ENCODE measurements around the gene KRT23.

Gene KRT23

GRCh38 chr17:40949418-40949817, 12.0 kb upstream of the KRT23 start:
- no peak for TF ChIP-seq CTCF (IDR thresholded peaks at IDR 0.05)

- TF ChIP-seq CTCF (IDR thresholded peaks at IDR 0.05), result no peak
Measured at GRCh38 chr17:40947929-40948328, 10.5 kb upstream of the KRT23 start.

GRCh38 chr17:40945414-40945813, 8.0 kb upstream of the KRT23 start:
- TF ChIP-seq CTCF (IDR thresholded peaks at IDR 0.05), result no peak

- no peak for TF ChIP-seq CTCF (IDR thresholded peaks at IDR 0.05)
Measured at GRCh38 chr17:40944531-40944930, 7.1 kb upstream of the KRT23 start.

- no peak for TF ChIP-seq CTCF (IDR thresholded peaks at IDR 0.05)
Measured at GRCh38 chr17:40942553-40942952, 5.1 kb upstream of the KRT23 start.

- TF ChIP-seq CTCF (IDR thresholded peaks at IDR 0.05), result no peak
Measured at GRCh38 chr17:40940266-40940665, 2.8 kb upstream of the KRT23 start.

- no peak for TF ChIP-seq CTCF (IDR thresholded peaks at IDR 0.05)
Measured at GRCh38 chr17:40938981-40939380, 1.5 kb upstream of the KRT23 start.

GRCh38 chr17:40936976-40937375, 470 bp downstream of the KRT23 start:
- TF ChIP-seq CTCF (IDR thresholded peaks at IDR 0.05), result no peak

Measured in LNCAP (cell line).